ENCODE results near the gene CASS4.

Gene CASS4

GRCh38 chr20:56429941-56430340, 17.9 kb downstream of the CASS4 start:
- H3K4me2 ChIP-seq (ENCODE audit: low read depth, low read length, poor library complexity, severe bottlenecking) = peak overlapping the region; percentile 61

GRCh38 chr20:56430461-56430860, 18.4 kb downstream of the CASS4 start:
- Histone ChIP-seq H3F3A (ENCODE audit: low read depth) (no peaks in the 10 kb centered on the region), H3K36me3 (ENCODE audit: insufficient read depth, low read length) (no peaks in the 10 kb centered on the region), H3K9me3 (ENCODE audit: insufficient read depth, low read depth, low read length) (no peaks in the 10 kb centered on the region), H4K20me1 (ENCODE audit: insufficient read depth, low read length, poor library complexity, severe bottlenecking) (no peaks in the 10 kb centered on the region), H3K4me2 (ENCODE audit: low read depth, low read length, poor library complexity, severe bottlenecking) (peak overlapping the region; percentile 61), H3K4me1 (ENCODE audit: insufficient read depth, low read length, poor library complexity, severe bottlenecking) (peaks cover 32% of the 10 kb centered on the region), H3K27me3 (ENCODE audit: insufficient read depth, low read length, poor library complexity, severe bottlenecking) (no peaks in the 10 kb centered on the region), H2AFZ (ENCODE audit: low read length) (no peak overlapping the region), H3K4me3 (ENCODE audit: low read length, poor library complexity, severe bottlenecking) (peak overlapping the region; percentile 37), H3K9ac (ENCODE audit: low read depth, low read length, poor library complexity, severe bottlenecking) (no peak overlapping the region), H3K9me2 (replicated peaks; ENCODE audit: low read depth, low read length) (no peaks in the 10 kb centered on the region), H3K79me2 (ENCODE audit: insufficient read depth, low read length) (no peaks in the 10 kb centered on the region)
- no peak for TF ChIP-seq EZH2phosphoT487 (IDR thresholded peaks at IDR 0.05; ENCODE audit: borderline replicate concordance)
- no peak for TF ChIP-seq CTCF (conservative IDR thresholded peaks at IDR 0.05; ENCODE audit: low read length)

More at GRCh38 chr20:56429941-56430340, 17.9 kb downstream of the CASS4 start:
- Histone ChIP-seq H3K4me1 (ENCODE audit: insufficient read depth, low read length, poor library complexity, severe bottlenecking) (peaks cover 32% of the 10 kb centered on the region), H3K36me3 (ENCODE audit: insufficient read depth, low read length) (no peaks in the 10 kb centered on the region), H3K4me3 (ENCODE audit: low read length, poor library complexity, severe bottlenecking) (peak overlapping the region; percentile 37), H4K20me1 (ENCODE audit: insufficient read depth, low read length, poor library complexity, severe bottlenecking) (no peaks in the 10 kb centered on the region), H3K79me2 (ENCODE audit: insufficient read depth, low read length) (no peaks in the 10 kb centered on the region), H3K9me2 (replicated peaks; ENCODE audit: low read depth, low read length) (no peaks in the 10 kb centered on the region), H3K27me3 (ENCODE audit: insufficient read depth, low read length, poor library complexity, severe bottlenecking) (no peaks in the 10 kb centered on the region), H3F3A (ENCODE audit: low read depth) (no peaks in the 10 kb centered on the region), H3K9me3 (ENCODE audit: insufficient read depth, low read depth, low read length) (no peaks in the 10 kb centered on the region), H2AFZ (ENCODE audit: low read length) (peak overlapping the region; percentile 39), H3K9ac (ENCODE audit: low read depth, low read length, poor library complexity, severe bottlenecking) (peak overlapping the region; percentile 22)
- TF ChIP-seq CTCF (conservative IDR thresholded peaks at IDR 0.05; ENCODE audit: low read length) (no peak), EZH2phosphoT487 (IDR thresholded peaks at IDR 0.05; ENCODE audit: borderline replicate concordance) (no peak)

- no peak overlapping the region for H2AFZ ChIP-seq (ENCODE audit: low read length)
- no peaks in the 10 kb centered on the region for H3F3A ChIP-seq (ENCODE audit: low read depth)
- H3K9me3 ChIP-seq (ENCODE audit: insufficient read depth, low read depth, low read length) = no peaks in the 10 kb centered on the region
- H3K4me2 ChIP-seq (ENCODE audit: low read depth, low read length, poor library complexity, severe bottlenecking) = no peak overlapping the region
- no peaks in the 10 kb centered on the region for H3K36me3 ChIP-seq (ENCODE audit: insufficient read depth, low read length)
- peaks cover 32% of the 10 kb centered on the region for H3K4me1 ChIP-seq (ENCODE audit: insufficient read depth, low read length, poor library complexity, severe bottlenecking)
- no peak overlapping the region for H3K9ac ChIP-seq (ENCODE audit: low read depth, low read length, poor library complexity, severe bottlenecking)
- H4K20me1 ChIP-seq (ENCODE audit: insufficient read depth, low read length, poor library complexity, severe bottlenecking) = no peaks in the 10 kb centered on the region
- no peaks in the 10 kb centered on the region for H3K27me3 ChIP-seq (ENCODE audit: insufficient read depth, low read length, poor library complexity, severe bottlenecking)
- H3K79me2 ChIP-seq (ENCODE audit: insufficient read depth, low read length) = no peaks in the 10 kb centered on the region
- H3K4me3 ChIP-seq (ENCODE audit: low read length, poor library complexity, severe bottlenecking) = no peak overlapping the region
- H3K9me2 ChIP-seq (replicated peaks; ENCODE audit: low read depth, low read length) = no peaks in the 10 kb centered on the region
- TF ChIP-seq CTCF (conservative IDR thresholded peaks at IDR 0.05; ENCODE audit: low read length) (no peak), EZH2phosphoT487 (IDR thresholded peaks at IDR 0.05; ENCODE audit: borderline replicate concordance) (no peak)
Observed at GRCh38 chr20:56430957-56431356, 18.9 kb downstream of the CASS4 start.
